GM12892 (cell line): ENCODE data around the gene FCMR. TPM values are rescaled to one million over a fixed set of nuclear protein-coding genes. Genes with fewer than 3 reads are reported as not detected.

Source experiments
- DNase-seq: peaks from one replicate; pipeline ENCODE4 v3.0.0; 2011; ENCODE audit not compliant: insufficient read length
- FAIRE-seq: peaks from 2 replicates; lab custom pipeline; 2011; peaks lifted over from hg19 to GRCh38; lab: Jason Lieb, UNC
- POLR2A ChIP-seq: IDR thresholded peaks from 2 replicates; pipeline ENCODE4 v1.6.1; 2011; ENCODE audit warnings: low read depth, low read length, control low read depth
- POLR2AphosphoS5 ChIP-seq: IDR thresholded peaks from 2 replicates; pipeline ENCODE4 v1.6.1; 2011; ENCODE audit warnings: low read depth, low read length, control low read depth
- TAF1 ChIP-seq: IDR thresholded peaks from 2 replicates; pipeline ENCODE4 v1.6.1; 2011; ENCODE audit warnings: low read depth, mild to moderate bottlenecking, control low read depth, low read length, borderline replicate concordance
- polyA plus RNA-seq: library from polyadenylated mRNA; unstranded; fragments of >200 nt; gene quantifications from one replicate; pipeline ENCODE4 v1.2.1, GENCODE V29; 2012; ENCODE audit warnings: missing spikeins, inconsistent platforms; ENCODE audit not compliant: missing spikeins

The FCMR gene, protein sequence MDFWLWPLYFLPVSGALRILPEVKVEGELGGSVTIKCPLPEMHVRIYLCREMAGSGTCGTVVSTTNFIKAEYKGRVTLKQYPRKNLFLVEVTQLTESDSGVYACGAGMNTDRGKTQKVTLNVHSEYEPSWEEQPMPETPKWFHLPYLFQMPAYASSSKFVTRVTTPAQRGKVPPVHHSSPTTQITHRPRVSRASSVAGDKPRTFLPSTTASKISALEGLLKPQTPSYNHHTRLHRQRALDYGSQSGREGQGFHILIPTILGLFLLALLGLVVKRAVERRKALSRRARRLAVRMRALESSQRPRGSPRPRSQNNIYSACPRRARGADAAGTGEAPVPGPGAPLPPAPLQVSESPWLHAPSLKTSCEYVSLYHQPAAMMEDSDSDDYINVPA
- 110 TPM for polyA plus RNA-seq

DNA sequence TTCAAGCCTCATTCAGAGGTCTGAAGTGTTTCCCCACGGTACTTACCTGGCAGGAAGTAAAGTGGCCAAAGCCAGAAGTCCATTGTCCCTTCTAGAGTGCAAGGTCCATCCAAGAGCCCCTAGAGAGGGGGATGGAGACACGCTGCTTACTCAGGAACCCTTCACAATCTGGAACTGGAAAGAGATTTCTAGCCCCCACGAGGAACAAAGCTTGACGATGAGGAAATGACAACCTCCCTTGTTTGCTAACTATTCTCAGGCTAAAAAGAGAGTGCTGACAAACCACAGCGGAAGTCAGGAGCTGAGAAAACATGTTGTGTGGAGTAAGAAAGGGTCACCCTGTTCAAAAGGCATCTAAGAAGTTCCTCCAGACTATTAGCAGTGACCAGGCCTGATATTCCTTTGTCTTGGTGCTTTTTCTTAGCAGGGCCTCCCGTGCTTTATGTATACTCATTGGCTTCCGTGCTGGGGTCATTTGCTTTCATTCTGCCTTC lies at the start of gene FCMR:
FCMR (minus strand) TSS at position 170 of the 494 bp plus-strand sequence; CDS start at position 83, 87 bp downstream.
- DNase-seq (no peak), FAIRE-seq (no peak)
- TF ChIP-seq POLR2AphosphoS5 (peak; percentile 72), TAF1 (0 out of 2 replicates have a peak, but pooled peaks have one; percentile 29), POLR2A (peak; percentile 73)

DNA sequence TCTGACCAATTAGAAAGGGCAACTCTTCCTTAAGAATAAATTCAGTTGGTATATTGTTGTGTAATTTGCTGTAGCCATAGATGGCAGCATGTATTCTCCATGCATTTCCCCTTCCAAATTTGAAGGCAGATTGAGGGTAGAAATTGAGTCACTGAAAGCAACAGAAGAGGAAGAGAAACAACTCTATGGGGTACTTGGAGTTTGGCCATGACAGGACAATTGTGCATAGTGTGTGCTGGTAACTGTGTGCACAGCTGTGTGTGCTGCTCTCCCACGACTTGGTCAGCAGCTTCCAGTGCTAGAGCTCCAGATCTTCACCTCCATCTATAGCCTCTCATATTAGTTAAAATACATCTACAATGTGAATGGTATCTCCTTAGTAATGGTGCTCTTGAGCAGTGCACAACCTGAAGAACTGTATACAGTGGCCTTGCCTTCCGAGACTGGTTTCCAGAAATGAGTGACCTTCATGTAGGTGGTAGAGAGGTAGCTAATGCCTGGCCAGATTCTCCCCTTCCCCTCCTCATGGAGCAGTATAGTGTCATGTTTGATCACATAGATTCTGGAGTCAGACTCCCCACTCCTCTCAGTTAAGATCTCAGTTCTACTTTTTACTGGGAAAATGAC lies 49.4 kb upstream of the FCMR start:
- FAIRE-seq: peak; percentile 88
- TF ChIP-seq POLR2AphosphoS5 (no peak; the same call in 1 of the 2 replicates), TAF1 (no peak), POLR2A (no peak)
- no peak for DNase-seq

DNA sequence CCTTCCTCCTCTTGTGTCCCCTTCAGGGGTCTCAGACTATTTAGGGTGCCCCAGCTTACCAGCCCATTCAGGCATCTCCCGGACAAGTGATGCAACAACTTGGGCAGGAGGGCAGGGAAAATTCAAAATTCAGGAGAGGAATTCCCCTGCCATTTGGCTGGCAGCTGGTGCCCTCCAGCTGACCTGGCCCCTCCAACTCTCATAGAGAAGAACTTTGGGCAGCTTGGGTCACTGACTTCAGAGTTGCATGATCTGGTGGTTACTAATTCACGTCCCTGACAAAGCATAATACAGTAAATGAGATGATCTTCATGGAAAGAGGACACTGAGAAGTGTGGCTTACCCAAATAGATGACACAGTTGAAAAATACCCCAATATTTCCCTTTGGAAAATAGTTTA lies 48.7 kb upstream of the FCMR start, which contains the start of gene FCAMR:
FCAMR (minus strand) TSS at position 15 of the 400 bp plus-strand sequence. CDS start 335 bp downstream, outside the sequence.
- DNase-seq (no peak), FAIRE-seq (peak; percentile 30)
- TF ChIP-seq POLR2A (no peak), POLR2AphosphoS5 (no peak)

DNA sequence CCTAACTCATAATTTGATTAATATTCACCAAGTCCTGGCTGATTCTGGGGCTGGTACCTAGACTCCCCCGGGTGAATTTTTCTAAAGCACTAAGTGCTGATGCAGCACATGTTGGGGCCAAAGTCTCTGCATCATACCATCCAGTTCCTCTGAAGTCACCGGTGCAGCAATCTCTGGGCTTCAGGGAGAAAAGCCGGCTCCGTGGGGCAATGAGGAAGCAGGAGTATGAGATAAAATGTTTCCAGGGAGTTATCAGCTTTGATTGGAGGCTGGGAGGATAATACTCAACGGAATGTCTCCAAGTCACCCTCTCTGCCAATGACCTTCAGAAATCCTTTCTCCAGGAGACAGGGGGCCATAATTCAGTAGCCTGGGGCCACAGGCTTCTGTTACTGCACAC lies 47.3 kb upstream of the FCMR start:
- no peak for DNase-seq
- no peak for TF ChIP-seq POLR2AphosphoS5
- no peak for TF ChIP-seq TAF1
- TF ChIP-seq POLR2A: no peak
- no peak for FAIRE-seq

DNA sequence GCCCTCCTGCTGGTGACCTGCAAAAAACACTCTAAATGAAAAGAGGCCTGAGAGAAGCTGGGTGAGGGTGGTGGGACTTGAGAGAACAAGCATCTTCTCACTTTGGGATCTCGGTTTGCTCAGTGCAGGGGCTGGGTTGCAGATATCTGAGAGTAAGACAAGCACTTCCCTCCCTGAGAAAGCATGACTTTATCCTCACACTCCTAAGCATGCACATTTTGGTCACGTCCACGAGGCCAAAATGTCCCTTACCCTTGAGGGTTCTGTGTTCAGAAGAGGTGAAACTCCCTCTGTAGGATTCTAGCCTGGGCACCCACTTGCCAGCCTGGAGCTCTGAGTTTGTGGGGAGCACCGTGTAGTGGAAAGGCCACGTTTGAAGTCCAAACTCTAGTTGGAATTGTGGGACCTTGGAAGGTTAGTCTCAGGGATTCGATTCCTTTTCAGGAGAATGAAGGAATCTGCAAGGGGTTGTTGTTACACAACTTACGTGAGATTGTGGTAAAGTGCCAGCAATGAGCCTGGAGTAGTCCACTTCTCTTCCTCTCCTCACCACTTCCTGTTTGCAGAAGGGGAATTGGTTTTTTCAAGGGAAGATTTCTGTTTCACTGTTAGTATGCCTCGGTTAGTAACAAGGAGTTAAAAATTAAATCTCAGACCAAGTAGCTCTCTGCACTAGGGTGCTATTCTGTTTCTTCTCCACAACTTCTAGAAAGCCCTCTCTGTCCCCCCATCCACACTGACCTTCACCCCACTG lies 45.5 kb upstream of the FCMR start:
- no peak for DNase-seq
- no peak for TF ChIP-seq POLR2A
- no peak for TF ChIP-seq POLR2AphosphoS5
- no peak for TF ChIP-seq TAF1
- FAIRE-seq: peak; percentile 86

DNA sequence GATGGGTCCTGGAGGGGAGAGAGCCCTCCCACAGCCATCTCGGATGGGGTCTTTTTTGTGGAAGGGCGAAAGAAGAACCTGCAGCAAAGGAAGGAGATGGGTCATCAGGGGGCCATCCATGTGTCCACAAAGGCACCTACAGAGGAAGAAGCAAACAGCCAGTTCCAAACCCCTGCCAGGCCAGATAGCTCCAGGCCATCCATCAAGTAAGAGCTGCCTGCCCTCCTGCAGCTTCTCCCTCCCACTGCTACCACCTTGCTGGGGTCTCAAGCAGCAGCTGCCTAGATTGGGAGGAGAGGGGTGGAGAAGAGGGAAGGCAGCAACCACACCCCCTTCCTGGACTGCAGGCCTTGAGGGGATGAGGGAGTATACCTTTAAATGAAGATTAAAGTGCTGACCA lies 44.0 kb upstream of the FCMR start:
- TF ChIP-seq TAF1: no peak
- no peak for TF ChIP-seq POLR2AphosphoS5
- no peak for TF ChIP-seq POLR2A
- DNase-seq (no peak), FAIRE-seq (no peak)

DNA sequence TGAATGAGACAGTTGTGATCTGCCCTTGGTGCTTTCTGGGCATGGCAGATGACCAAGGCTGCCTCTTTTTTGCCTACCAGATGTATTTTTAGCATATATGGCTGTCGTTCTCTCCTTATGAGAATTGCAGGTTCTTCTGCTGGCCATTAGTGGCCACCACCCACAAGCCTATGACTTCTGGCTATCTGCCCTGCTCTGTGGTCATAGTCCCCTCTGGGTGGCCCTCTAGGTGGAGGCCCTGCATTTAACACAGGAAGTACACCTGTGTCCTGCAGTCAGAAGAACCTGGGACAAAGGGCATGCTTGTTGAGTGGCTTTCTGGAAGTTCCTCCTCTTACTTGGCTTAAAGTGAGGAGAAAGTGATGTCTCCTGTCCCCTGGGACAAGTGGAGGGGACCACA lies 42.0 kb upstream of the FCMR start:
- FAIRE-seq (no peak), DNase-seq (no peak)
- TF ChIP-seq POLR2A: no peak
- no peak for TF ChIP-seq TAF1
- no peak for TF ChIP-seq POLR2AphosphoS5

DNA sequence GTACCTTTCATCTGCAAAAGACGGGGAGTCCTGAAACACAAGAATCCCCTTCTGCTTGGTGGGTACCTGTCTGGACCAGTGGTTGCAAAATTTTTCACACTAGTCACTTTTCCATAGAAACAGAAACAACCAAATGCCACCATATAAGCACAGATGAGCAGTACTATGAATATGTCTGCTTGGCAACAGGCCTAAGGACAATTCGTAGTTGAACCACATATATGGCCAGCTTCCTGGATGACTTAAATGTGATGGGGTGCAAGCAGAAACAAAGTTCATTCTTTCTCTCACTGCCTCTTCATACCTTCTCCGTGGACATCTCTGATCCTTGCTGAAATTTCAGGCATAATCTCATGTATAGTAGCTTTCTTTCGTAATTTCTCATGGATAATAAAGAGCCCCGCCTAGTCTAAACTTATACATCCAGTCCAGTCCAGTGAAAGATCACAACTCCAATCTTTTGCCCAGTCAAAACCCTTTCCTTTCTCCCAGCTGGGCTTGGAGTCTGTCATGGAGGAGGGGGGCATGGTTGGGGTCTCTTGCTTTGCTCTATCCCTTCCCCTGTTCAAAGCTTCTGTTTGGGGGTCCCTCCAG lies 41.5 kb upstream of the FCMR start:
- TF ChIP-seq POLR2AphosphoS5: no peak
- TF ChIP-seq POLR2A: no peak
- TF ChIP-seq TAF1: no peak
- no peak for FAIRE-seq
- DNase-seq: no peak

DNA sequence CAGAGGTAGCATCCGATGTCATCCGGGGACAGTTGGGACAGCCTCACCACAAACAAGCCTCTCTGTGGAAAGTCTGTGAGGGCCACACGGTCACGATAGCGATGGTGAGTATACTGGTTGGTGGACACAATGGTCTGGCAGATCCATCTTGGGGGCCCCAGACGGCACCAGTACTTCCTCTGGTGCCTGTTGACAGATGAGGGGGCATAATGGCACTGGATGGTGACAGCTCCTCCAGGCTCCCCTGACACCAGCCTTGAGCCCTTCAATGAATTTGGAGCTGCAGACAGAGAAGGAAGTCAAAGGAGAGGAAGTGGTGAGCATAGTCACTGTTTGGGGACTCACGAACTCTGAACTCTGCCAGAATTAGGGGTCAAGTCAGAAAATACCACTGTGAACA lies 40.5 kb upstream of the FCMR start:
- DNase-seq: no peak
- FAIRE-seq: no peak
- TF ChIP-seq POLR2A (no peak), TAF1 (no peak), POLR2AphosphoS5 (no peak)

DNA sequence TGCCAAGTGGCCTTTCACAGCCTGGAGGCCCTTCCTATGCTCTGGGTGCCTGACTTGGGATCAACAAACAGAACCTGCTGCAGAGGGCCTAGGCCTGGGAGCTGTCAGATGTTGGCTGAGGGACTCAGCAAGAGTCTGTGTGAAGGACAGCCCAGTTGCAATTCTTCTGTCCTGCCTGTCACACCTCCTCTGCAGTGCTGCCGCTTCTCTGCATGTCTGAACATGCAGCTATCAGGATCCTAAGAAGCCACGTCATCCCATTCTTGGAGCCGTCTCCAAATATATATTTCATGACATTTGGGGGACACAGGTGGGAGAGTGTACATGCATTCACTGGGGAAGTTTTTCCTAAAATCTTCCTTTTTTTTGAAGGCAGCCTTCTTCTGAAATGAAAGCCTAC lies 39.9 kb upstream of the FCMR start:
- DNase-seq (no peak), FAIRE-seq (no peak)
- TF ChIP-seq POLR2A: no peak
- no peak for TF ChIP-seq POLR2AphosphoS5
- TF ChIP-seq TAF1: no peak
